AML-193 (cell line): Measurements from ENCODE around the gene EPB41L1.

Experiments used
- DNase-seq, 2 experiments: peaks; one replicate each; lab custom pipeline; 2025; lab: John Stamatoyannopoulos, UW

Gene EPB41L1

DNA sequence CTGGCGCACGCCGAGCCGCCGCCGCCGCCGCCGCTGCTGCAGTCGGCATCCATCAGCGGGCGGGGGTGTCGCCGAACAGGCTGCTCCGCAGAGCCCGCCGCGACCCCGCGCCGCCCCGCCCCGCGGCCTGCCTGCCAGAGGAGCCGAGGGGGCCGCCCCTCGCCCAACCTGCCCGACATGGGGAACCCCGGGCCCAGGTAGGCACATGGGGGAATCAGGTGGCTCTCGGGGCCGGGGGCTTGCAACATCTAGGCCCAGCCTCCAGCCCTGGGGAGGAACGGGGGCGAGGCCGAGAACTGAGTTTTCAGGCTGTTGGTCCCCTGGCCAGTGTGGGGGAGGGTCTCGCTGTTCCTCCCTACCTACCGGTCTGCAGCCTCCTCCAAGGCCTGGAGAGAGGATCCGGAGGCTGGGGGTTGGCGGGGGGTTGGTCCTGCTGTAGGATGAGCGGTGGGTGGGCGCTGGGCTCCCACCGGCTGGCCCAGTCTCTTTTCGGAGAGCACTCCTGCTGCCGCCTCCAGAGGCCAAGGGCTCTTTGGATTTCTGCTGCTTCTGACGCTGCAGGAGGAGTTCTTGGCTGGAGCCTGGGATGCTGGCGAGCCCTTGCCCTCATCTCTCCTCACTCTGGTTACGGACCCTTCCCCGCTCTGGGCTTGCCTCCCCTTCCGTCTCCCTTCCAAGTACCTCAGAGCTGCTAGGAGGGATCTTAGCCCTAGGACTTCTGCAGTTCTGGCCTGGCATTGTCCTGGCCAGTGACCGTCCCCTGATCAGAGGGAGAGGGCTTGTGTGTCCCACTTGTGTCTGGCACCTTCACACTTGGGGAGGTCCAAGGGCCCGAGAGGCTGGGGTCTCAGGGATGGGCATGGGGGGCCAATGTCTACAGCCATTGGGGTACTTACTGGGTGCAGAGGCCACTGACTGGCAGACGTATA is at the start of gene EPB41L1:
Gene EPB41L1 (plus strand): TSS at position 41 of the 929 bp plus-strand sequence. CDS start 19,038 bp downstream, outside the sequence.
- no peak for DNase-seq

- DNase-seq = no peak
Measured at GRCh38 chr20:36104856-36105255, 49.7 kb upstream of the EPB41L1 start.

DNA sequence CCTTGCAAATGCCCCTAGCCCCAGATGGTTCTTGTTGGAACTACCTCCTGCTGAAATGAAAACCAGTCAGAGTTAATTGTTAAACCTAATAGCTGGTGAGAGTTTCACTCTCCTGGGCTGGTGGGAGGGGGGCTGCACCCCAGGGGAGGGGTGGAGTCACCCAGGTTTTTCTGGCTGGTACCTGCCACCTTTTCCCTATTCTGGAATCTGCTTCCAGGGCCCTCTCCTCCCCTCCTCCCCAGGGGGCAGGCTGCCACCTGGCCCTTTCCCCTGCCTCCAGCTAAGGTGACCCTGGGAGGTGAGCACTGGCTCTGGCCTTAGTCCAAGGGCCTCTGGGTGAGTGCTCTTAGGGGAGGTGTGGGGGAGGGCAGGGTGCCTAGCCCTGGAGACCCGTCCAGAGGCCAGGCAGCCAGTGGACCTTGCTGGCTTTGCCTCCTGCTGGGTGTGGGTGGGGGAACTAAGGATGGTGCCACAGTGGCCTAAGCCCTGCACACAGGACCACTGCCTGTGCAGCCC is 48.8 kb upstream of the EPB41L1 start:
- no peak for DNase-seq

DNA sequence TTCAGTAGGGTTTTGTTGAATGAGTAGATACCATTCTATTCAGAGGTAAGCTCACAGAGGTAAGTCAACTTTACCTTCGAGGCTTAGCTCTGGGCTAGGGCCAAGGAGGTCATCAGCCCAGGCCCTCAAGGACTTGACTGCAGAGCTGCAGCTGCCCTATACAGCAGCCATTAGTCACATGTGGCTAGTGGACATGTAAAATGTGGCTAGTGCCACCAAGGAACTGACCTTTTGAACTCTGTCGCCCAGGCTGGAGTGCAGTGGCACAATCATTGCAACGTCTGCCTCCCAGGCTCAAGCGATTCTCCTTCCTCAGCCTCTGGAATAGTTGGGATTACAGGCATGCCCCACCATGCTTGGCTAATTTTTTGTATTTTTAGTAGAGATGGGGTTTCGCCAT is 47.9 kb upstream of the EPB41L1 start:
- no peak for DNase-seq

DNA sequence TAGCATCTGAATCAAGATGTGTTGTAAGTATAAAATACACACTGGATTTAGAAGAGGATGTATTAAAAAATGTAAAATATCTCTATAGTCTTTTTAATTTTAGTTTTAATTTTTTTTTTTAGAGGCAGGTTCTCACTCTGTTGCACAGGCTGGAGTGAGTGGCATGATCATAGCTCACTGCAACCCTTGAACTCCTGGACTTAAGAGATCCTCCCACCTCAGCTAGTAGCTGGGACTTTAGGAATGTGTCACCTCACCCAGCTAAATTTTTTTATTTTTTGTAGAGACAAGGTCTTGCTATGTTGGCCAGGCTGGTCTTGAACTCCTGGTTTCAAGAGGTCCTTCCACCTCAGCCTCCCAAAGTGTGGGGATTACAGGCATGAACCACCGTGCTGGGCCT is 46.7 kb upstream of the EPB41L1 start:
- DNase-seq = no peak

DNA sequence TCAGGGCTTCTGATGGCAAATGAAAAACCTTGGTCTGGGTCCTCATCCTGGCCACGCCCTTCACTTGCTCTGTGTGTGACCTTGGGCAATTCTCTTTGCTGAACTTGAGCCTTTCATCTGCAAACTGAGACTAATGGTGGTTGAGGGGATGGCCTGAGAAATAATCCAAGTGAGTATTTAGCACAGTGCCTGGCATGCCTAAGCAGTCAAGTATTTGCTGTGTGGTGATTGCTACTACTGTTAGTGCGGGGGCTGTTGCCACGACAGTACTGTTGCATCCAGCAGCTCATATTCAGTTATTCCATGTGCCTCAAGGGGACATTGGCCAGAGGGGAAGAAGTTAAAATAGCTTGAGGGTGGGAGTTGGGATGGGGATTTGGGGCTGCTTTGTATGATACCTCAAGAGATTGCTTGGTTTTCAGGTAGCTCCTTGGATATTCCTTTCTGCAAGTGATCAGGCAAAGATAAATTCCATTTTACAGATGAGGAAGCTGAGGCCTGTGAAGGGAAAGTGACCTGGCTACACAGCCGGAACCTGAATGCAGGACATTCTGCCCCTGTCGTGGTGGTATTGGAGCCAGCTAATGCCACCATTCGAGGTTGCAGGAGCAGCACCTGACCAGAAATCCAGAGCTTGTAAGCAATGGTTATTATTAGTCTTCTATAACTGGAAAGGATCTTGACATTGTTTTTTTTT is 45.1 kb upstream of the EPB41L1 start:
- no peak for DNase-seq

DNA sequence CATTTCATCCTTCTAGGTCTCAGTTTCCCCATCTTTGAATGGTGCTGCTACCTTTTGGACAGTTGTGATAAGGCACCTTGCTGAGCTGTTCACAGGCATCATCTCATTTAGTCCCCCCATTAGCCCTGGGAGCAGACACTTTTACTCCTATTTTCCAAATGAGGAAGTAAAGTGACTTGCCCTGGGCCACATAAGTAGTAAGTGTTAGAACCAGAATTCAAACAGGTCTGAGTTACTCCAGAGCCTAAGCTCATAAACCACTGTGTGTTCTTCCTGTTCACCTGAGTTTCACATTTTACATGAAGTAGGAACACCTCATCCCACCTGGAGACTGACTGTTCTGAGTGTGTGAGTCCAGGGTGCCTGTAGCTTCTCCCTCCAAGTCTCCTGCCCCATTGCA is 43.5 kb upstream of the EPB41L1 start:
- DNase-seq = no peak

- DNase-seq = no peak
Measured at GRCh38 chr20:36112112-36112511, 42.4 kb upstream of the EPB41L1 start.

GRCh38 chr20:36113036-36113435 is 41.5 kb upstream of the EPB41L1 start:
- no peak for DNase-seq

DNA sequence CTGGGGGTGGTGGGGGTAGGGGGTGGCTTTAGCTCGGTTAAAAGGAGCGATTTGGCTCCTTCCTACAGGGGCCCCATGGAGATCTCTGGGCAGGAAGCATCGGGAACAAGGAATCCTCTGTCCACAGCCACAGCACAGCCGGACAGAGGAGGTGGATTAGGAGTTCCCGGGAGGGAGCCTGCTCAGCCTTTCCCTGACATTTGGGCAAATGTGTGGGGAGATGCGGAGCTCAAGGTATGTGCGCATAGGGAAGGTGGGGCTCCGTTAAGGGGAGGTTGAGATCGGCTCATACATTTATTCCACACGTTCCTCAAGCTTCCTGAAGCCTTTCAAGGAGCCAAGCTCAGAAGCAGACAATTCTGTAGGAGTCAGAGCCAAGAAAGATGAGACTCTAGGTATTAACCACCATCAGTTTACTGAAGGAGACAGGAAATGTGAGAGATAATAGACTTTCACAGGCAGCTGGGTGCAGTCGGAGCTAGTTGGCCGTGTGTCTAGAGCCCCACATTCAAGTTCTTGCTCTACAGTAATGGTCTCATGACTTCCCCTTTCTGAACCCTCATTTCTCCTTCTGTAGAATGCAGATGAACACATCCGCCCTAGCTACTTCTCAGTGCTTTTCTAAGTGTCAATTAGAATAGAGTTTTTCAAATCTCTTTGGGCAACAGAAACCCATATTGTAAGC is 40.8 kb upstream of the EPB41L1 start:
- DNase-seq = peak in 1 of 2 experiments; percentile 4

DNA sequence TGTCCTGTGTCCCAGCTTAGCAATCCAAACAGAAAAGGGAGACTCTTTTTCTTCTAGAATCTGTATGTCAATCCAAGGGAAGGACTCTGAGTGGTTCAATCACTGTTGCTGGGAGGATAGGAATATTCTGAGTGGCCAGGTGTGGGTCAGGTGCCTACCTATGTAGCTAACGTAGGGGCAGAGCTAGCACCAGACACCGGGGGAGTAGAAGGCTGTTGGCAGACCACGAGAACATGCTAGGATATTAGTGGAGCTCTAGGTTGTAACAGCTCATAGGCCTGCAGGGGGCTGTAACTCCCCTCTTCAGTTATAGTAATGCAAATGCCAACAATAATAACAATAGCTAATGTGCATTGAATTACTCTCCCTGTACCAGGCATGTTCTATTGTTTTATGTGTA is 39.8 kb upstream of the EPB41L1 start:
- no peak for DNase-seq

- no peak for DNase-seq
Measured at GRCh38 chr20:36115925-36116324, 38.6 kb upstream of the EPB41L1 start.

DNA sequence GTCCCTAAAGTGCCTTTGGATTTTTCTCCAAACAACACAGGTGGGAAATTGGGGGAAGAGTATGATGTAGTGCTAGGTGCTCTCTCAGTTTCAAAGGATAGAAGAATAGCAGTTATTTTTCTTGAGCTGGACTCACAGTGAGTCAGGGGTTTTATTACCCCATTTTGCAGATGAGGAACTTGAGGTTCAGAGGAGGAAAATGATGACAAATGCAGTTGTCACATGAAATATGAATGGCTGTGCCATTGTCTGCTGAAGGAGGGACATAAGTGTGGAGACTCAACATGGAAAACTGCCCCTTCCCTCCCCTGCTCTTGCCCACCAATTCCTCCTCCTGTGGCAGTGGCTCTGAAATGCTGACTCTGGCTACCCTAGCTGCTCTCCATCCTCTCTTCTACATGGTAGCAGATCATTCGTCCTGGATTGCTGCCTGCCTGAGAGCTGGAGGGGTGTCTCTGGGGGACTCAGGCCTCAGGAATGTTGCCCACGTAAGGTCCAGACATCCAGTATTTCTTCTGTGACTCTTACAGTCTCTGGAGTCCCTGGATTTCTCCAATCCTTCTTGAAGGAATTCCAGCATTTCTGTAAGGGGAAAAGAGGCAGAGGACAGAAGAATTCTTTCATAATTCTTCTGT is 37.6 kb upstream of the EPB41L1 start:
- DNase-seq = no peak

DNA sequence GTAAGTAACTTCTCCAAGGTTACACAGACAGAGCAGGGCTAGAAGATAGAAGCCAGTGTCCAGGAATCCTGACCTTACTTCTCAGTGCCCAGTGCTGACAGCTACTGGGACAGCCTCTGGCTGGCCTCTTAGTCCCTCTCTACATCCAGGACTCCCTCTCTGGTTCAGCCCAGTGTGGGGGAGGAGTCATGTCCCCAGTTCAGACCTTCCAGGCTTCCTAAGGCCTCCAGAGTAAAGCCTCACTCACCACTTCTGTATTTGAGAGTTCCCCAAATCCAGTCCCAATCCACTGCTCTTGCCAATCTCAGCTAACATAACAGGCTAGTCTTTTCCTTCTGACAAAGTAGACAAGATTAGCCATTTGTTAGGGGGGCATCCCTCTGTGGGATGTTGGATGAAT is 36.9 kb upstream of the EPB41L1 start:
- no peak for DNase-seq

DNA sequence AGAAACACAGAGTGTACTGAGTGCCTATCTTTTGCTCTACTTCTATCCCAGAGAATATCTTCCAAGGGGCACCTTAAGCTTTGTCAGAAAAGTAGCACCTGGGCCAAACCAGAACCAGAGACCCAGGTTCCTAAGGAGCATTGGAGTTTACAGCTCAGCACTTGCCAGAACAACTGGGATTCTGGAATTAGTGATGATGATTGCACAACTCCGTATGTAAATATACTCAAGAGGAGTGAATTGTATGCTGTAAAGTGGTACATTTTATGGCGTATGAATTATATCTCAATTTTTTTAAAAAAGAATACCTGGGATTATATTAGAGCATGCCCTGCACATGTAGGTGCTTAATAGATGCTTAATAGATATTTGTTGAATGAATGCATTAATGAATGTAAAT is 36.2 kb upstream of the EPB41L1 start:
- DNase-seq = no peak

- no peak for DNase-seq
Measured at GRCh38 chr20:36119537-36119936, 35.0 kb upstream of the EPB41L1 start.

DNA sequence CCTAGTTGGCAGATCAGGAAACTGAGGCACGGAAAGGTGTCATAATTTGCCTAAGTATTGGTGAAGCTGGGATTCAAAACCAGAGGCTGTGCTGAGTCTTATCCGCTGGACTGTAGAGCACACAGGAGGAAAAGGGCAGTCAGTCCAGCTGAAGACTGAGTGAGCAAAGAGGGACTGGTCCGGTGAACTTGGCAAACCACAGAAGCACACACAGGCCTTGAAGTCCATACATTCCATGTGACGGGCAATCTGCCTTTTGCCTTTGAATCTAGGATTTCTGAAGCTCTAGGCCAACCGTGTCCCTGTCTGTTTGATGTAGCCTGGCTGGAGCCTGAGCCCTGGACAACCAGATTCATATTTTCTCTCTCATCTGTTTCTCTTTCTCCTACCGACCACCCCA is 34.3 kb upstream of the EPB41L1 start:
- DNase-seq = no peak

- DNase-seq = no peak
Measured at GRCh38 chr20:36120991-36121390, 33.5 kb upstream of the EPB41L1 start.

GRCh38 chr20:36121981-36122930 is 32.3 kb upstream of the EPB41L1 start:
- DNase-seq = no peak

DNA sequence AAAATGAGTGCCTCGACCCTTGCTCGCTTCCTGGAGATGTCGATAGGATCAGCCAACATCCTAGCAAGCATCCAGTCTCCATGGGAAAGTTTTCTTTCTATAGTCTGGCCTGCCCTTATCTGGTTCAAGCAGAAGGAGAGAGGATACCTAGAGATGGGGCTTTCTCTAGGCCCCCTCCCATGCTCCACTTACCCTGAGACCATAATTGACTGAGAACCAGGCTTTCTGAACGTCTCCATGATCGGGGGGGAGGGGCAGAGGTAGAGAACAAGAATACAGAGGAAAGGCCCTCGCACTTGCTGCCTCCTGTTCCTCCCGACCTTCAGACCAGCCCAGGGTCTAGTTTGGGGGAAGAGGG is 31.6 kb upstream of the EPB41L1 start:
- DNase-seq = no peak

DNA sequence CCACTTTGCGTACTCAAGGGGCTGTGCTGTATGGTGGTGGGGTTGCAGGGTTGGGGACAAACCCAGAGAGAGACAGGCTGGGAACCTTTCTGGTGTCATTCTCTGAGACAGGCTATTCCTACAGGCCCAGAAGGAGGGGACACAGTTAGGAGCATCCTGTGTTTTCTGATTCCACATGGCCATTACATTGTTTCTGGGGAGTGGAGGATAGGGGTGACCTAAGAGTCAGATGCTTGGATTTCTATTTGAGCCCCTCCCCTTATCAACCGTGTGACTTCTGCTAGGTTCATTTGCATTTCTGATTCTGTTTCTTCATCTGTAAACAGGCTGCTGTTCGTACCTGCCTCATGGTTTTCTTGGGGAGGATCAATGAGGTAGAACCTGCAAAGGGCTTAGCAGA is 29.4 kb upstream of the EPB41L1 start:
- DNase-seq = no peak
